Adrenal gland (tissue), 5 donors: ENCODE results near the gene ABHD4.

Experiments
- CTCF ChIP-seq, 6 experiments: fragments of 450-650 bp in 4 of 6; fragments of 200-600 bp in 2 of 6; sonication (generic) in 1 of 6; IDR thresholded peaks; 1 replicate in 5 of 6; 2 replicates in 1 of 6; pipeline versions ENCODE4 v1.5.1 to v1.8.0; 2016 to 2021; ENCODE audit warnings: antibody characterized with exemption in 6 of 6, mild to moderate bottlenecking in 2 of 6, moderate library complexity in 1 of 6
- POLR2A ChIP-seq, 2 donors: fragments of 450-650 bp; IDR thresholded peaks; one replicate each; pipeline ENCODE4 v1.6.1; 2017; ENCODE audit warnings: antibody characterized with exemption in 2 of 2, mild to moderate bottlenecking in 2 of 2, moderate library complexity in 1 of 2
- donor health status: DM: no; HTN: no; CAD: no.

- peak; percentile 77 to 96 (median 87) for TF ChIP-seq CTCF (IDR thresholded peaks at IDR 0.05)
- TF ChIP-seq POLR2A (IDR thresholded peaks at IDR 0.05) = no peak
Observed at GRCh38 chr14:22570132-22570949, 27.8 kb upstream of the ABHD4 start.
